IMR-90 (cell line): ENCODE measurements around the gene PPT2. TPM values are rescaled to one million over a fixed set of nuclear protein-coding genes. Genes with fewer than 3 reads are reported as not detected.

ENCODE experiments used
- ATAC-seq: fragments of 200-7000 bp; cut with Tn5 transposase; 2 replicates; pipeline ENCODE4 v1.9.1; 2020; ENCODE audit warnings: low read depth, mild to moderate bottlenecking, moderate library complexity
- BruUV-seq: library from RNA; stranded (reverse); fragments of 400-500 nt; replicated peaks from 2 replicates; lab custom pipeline; 2021; lab: Mats Ljungman, UMichigan
- CTCF ChIA-PET: fragments of 300-600 bp; formaldehyde crosslinking; extraction: SDS; loops from one replicate; lab custom pipeline; 2021; ENCODE audit warnings: antibody characterized with exemption; lab: Yijun Ruan, JAX
- POLR2A ChIA-PET: fragments of 300-600 bp; sonication (Branson Sonifier 250); formaldehyde crosslinking; loops from one replicate; lab custom pipeline; 2022; ENCODE audit warnings: antibody characterized with exemption; ENCODE audit not compliant: unreplicated experiment; lab: Charles Lee
- DNase-seq: peaks from one replicate; pipeline ENCODE4 v3.0.0; 2013
- H2AFZ ChIP-seq: replicated peaks from 2 replicates; pipeline ENCODE3; 2013; ENCODE audit warnings: low read length, mild to moderate bottlenecking; ENCODE audit not compliant: poor library complexity
- H2AK5ac ChIP-seq: 2 replicates; pipeline ENCODE4 v1.6.1; 2013; ENCODE audit warnings: low read depth, low read length, inconsistent platforms
- H2AK9ac ChIP-seq: replicated peaks from 2 replicates; pipeline ENCODE3; 2013; ENCODE audit warnings: mild to moderate bottlenecking, low read depth, low read length, moderate library complexity; ENCODE audit not compliant: poor library complexity
- H2BK120ac ChIP-seq: 2 replicates; pipeline ENCODE4 v1.6.1; 2013; ENCODE audit warnings: low read depth, low read length, inconsistent platforms
- H2BK15ac ChIP-seq: 3 replicates; pipeline ENCODE4 v1.6.1; 2013; ENCODE audit warnings: low read depth, low read length, inconsistent platforms
- H2BK20ac ChIP-seq: 2 replicates; pipeline ENCODE4 v1.6.1; 2013; ENCODE audit warnings: low read depth, mild to moderate bottlenecking, inconsistent platforms, low read length, moderate library complexity
- H2BK5ac ChIP-seq: 2 replicates; pipeline ENCODE4 v1.6.1; 2013; ENCODE audit warnings: mild to moderate bottlenecking, low read depth, low read length, inconsistent platforms; ENCODE audit not compliant: poor library complexity, severe bottlenecking
- H3K14ac ChIP-seq: replicated peaks from 2 replicates; pipeline ENCODE4 v1.6.1; 2013; ENCODE audit warnings: low read depth, low read length, inconsistent platforms
- H3K18ac ChIP-seq: 2 replicates; pipeline ENCODE4 v1.6.1; 2013; ENCODE audit warnings: low read depth, low read length, control low read depth
- H3K23ac ChIP-seq: 2 replicates; pipeline ENCODE4 v1.6.1; 2013; ENCODE audit warnings: low read depth, low read length, inconsistent platforms
- H3K27ac ChIP-seq: 2 replicates; pipeline ENCODE4 v1.5.1; 2013; ENCODE audit warnings: mild to moderate bottlenecking, control low read depth, low read length; ENCODE audit not compliant: insufficient read depth
- H3K27me3 ChIP-seq: 2 replicates; pipeline ENCODE4 v1.6.1; 2013; ENCODE audit warnings: low read length; ENCODE audit not compliant: control insufficient read depth, insufficient read depth
- H3K36me3 ChIP-seq: 2 replicates; pipeline ENCODE4 v1.6.1; 2013; ENCODE audit warnings: low read length, mixed read lengths; ENCODE audit not compliant: control insufficient read depth, insufficient read depth
- H3K4ac ChIP-seq: 2 replicates; pipeline ENCODE4 v1.6.1; 2013; ENCODE audit warnings: low read depth, low read length, inconsistent platforms
- H3K4me1 ChIP-seq: 2 replicates; pipeline ENCODE4 v1.6.1; 2013; ENCODE audit warnings: low read length, mixed read lengths; ENCODE audit not compliant: control insufficient read depth, insufficient read depth
- H3K4me2 ChIP-seq: 2 replicates; pipeline ENCODE4 v1.6.1; 2013; ENCODE audit warnings: low read depth, mild to moderate bottlenecking, control low read depth, low read length, moderate library complexity
- H3K4me3 ChIP-seq: 2 replicates; pipeline ENCODE4 v1.5.1; 2013; ENCODE audit warnings: low read depth, mild to moderate bottlenecking, control low read depth, low read length, moderate library complexity; ENCODE audit not compliant: insufficient read depth
- H3K56ac ChIP-seq: 2 replicates; pipeline ENCODE4 v1.6.1; 2013; ENCODE audit warnings: low read length, inconsistent platforms; ENCODE audit not compliant: insufficient read depth; ENCODE audit errors: extremely low read depth
- H3K79me1 ChIP-seq, 2 experiments: 2 replicates each; pipeline ENCODE4 v1.6.1; 2013; ENCODE audit warnings: low read length in 2 of 2, inconsistent platforms in 1 of 2, low read depth in 1 of 2
- H3K9ac ChIP-seq: 2 replicates; pipeline ENCODE4 v1.6.1; 2013; ENCODE audit warnings: low read depth, low read length, control low read depth
- H3K9me1 ChIP-seq: 2 replicates; pipeline ENCODE4 v1.6.1; 2013; ENCODE audit warnings: low read length, inconsistent platforms; ENCODE audit not compliant: insufficient read depth
- H3K9me3 ChIP-seq: 2 replicates; pipeline ENCODE4 v1.6.1; 2013; ENCODE audit warnings: low read length; ENCODE audit not compliant: control insufficient read depth, insufficient read depth
- H4K20me1 ChIP-seq: 2 replicates; pipeline ENCODE4 v1.6.1; 2013; ENCODE audit warnings: low read length, inconsistent platforms; ENCODE audit not compliant: insufficient read depth
- H4K5ac ChIP-seq: 2 replicates; pipeline ENCODE4 v1.6.1; 2013; ENCODE audit warnings: mild to moderate bottlenecking, low read depth, low read length, control low read depth
- H4K8ac ChIP-seq, 2 experiments: 2 replicates each; pipeline ENCODE4 v1.6.1; 2013; ENCODE audit warnings: low read depth in 2 of 2, low read length in 2 of 2, control low read depth in 1 of 2, inconsistent platforms in 1 of 2
- H4K91ac ChIP-seq: 2 replicates; pipeline ENCODE4 v1.6.1; 2013; ENCODE audit warnings: low read depth, low read length, inconsistent platforms; ENCODE audit not compliant: insufficient read depth
- BHLHE40 ChIP-seq: fragments of 150-350 bp; IDR thresholded peaks from 2 replicates; pipeline ENCODE4 v1.6.1; 2016; ENCODE audit warnings: mild to moderate bottlenecking, low read depth, low read length
- CEBPB ChIP-seq: IDR thresholded peaks from 2 replicates; pipeline ENCODE4 v1.6.1; 2012; ENCODE audit warnings: low read depth, low read length, improper control_type of control experiment
- CHD1 ChIP-seq: IDR thresholded peaks from 2 replicates; pipeline ENCODE4 v1.6.1; 2012; ENCODE audit warnings: low read depth, low read length, improper control_type of control experiment
- CTCF ChIP-seq: conservative IDR thresholded peaks from 2 replicates; pipeline ENCODE4 v1.5.1; 2012; ENCODE audit warnings: mild to moderate bottlenecking, low read depth, low read length, improper control_type of control experiment
- ELK1 ChIP-seq: fragments of 150-350 bp; IDR thresholded peaks from 2 replicates; pipeline ENCODE4 v1.6.1; 2016; ENCODE audit warnings: low read depth, mild to moderate bottlenecking, low read length, moderate library complexity, borderline replicate concordance
- MAFK ChIP-seq: IDR thresholded peaks from 2 replicates; pipeline ENCODE4 v1.6.1; 2012; ENCODE audit warnings: low read depth, low read length, improper control_type of control experiment
- MAZ ChIP-seq: IDR thresholded peaks from 2 replicates; pipeline ENCODE4 v1.6.1; 2012; ENCODE audit warnings: low read depth, mild to moderate bottlenecking, low read length, improper control_type of control experiment, moderate library complexity, borderline replicate concordance
- MXI1 ChIP-seq: IDR thresholded peaks from 2 replicates; pipeline ENCODE4 v1.6.1; 2012; ENCODE audit warnings: low read depth, mild to moderate bottlenecking, low read length, moderate library complexity, borderline replicate concordance
- NFE2L2 ChIP-seq: fragments of 150-350 bp; IDR thresholded peaks from 2 replicates; pipeline ENCODE4 v1.6.1; 2016; ENCODE audit warnings: low read depth, mild to moderate bottlenecking, low read length
- POLR2A ChIP-seq: IDR thresholded peaks from 2 replicates; pipeline ENCODE4 v1.6.1; 2012; ENCODE audit warnings: mild to moderate bottlenecking, low read depth, low read length
- RAD21 ChIP-seq: IDR thresholded peaks from 2 replicates; pipeline ENCODE4 v1.6.1; 2012; ENCODE audit warnings: low read length, improper control_type of control experiment
- RCOR1 ChIP-seq: IDR thresholded peaks from 2 replicates; pipeline ENCODE4 v1.6.1; 2012; ENCODE audit warnings: mild to moderate bottlenecking, low read length, improper control_type of control experiment; ENCODE audit not compliant: insufficient replicate concordance
- RFX5 ChIP-seq: IDR thresholded peaks from 2 replicates; pipeline ENCODE4 v1.8.0; 2012; ENCODE audit warnings: low read depth, mild to moderate bottlenecking, low read length, moderate library complexity
- SMC3 ChIP-seq: fragments of 150-350 bp; IDR thresholded peaks from 2 replicates; pipeline ENCODE4 v1.6.1; 2016; ENCODE audit warnings: low read depth, mild to moderate bottlenecking, antibody characterized with exemption, low read length, moderate library complexity
- WGBS, 2 experiments: methylation state at CpG; one replicate each; pipeline versions ENCODE4 v1.1.5 to v1.1.7; 2013; ENCODE audit warnings: missing lambda C conversion rate in 2 of 2; ENCODE audit not compliant: insufficient read length in 1 of 2; ENCODE audit errors: extremely low coverage in 2 of 2; 5-methylcytosine and 5-hydroxymethylcytosine counted together
- dilution Hi-C: fragments of 300-500 bp; cut with HindIII; formaldehyde crosslinking; loops from one replicate; pipeline ENCODE4 v1.14.3; 2018; ENCODE audit warnings: low sequenced_read_pairs; ENCODE audit not compliant: unreplicated experiment
- in situ Hi-C: fragments of 300-500 bp; cut with MboI; formaldehyde crosslinking; loops from 3 replicates; pipeline ENCODE4 v1.14.3; 2019; ENCODE audit warnings: low sequenced_read_pairs, inconsistent platforms, mixed read lengths
- intact Hi-C: fragments of 100-400 bp; cut with micrococcal nuclease; formaldehyde crosslinking; loops from 2 replicates; pipeline ENCODE4 v1.10.0; 2022
- polyA plus RNA-seq, 3 experiments: library from polyadenylated mRNA; depleted of rRNA; stranded (reverse); fragments of >200 nt; gene quantifications; 2 replicates each; pipeline ENCODE4 v1.2.3, GENCODE V29; 2012; ENCODE audit warnings: low replicate concordance in 1 of 3
- total RNA-seq: library from RNA; depleted of rRNA; stranded (reverse); fragments of >200 nt; gene quantifications from 2 replicates; pipeline ENCODE4 v1.2.3, GENCODE V29; 2012

The PPT2 gene
- total and polyA plus RNA-seq, 2 of the 4 experiments (the other 2 are of a cell fraction): 3.2 to 16.2 TPM

DNA sequence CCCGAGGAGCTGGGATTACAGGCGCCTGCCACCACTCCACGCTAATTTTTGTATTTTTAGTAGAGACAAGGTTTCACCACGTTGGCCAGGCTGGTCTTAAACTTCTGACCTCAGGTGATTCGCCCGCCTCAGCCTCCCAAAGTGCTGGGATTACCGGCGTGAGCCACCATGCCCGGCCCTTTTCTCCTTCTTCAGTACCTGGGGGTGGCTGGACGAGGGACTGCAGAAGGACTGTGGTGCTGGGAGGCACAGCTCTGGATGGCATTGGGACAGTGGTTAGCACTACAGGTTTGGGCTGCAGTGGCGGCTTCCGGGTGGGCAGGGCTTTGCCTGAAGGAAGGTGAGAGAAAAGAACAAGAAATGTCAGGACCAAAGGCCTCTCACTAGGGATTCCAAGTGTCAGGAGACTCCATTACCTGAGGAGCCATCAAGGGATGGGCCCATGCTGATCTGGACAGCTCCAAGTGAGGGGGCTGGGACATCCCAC is 33.3 kb upstream of the PPT2 start:
- Histone ChIP-seq H4K8ac (no peak overlapping the region), H3K27me3 (no peaks in the 10 kb centered on the region), H4K20me1 (no peaks in the 10 kb centered on the region; the same call in 1 of the 2 replicates), H3K4me2 (no peak overlapping the region), H3K14ac (no peak overlapping the region), H2BK120ac (no peak overlapping the region), H3K4ac (no peak overlapping the region), H3K9me1 (no peaks in the 10 kb centered on the region; the same call in 1 of the 2 replicates), H4K5ac (no peak overlapping the region), H3K23ac (no peak overlapping the region), H2BK15ac (no peak overlapping the region), H2AK5ac (no peak overlapping the region), H3K9me3 (no peaks in the 10 kb centered on the region), H2AK9ac (no peak overlapping the region), H2BK20ac (no peak overlapping the region), H2AFZ (no peak overlapping the region), H3K56ac (no peak overlapping the region), H4K91ac (no peak overlapping the region), H3K79me1 (peaks cover 0 to 16% of the 10 kb centered on the region in 2 experiments; a peak in 2 of 4 replicates), H3K9ac (no peak overlapping the region), H3K18ac (no peak overlapping the region), H3K4me1 (peaks cover 3% of the 10 kb centered on the region; the same call in 1 of the 2 replicates), H3K27ac (no peak overlapping the region), H3K36me3 (peaks cover 43% of the 10 kb centered on the region), H3K4me3 (no peak overlapping the region), H2BK5ac (no peak overlapping the region)
- BruUV-seq: no TSS peak
- TF ChIP-seq CEBPB (no peak), CHD1 (no peak), ELK1 (no peak), NFE2L2 (no peak), RAD21 (no peak), POLR2A (no peak), BHLHE40 (no peak), MAFK (no peak), MAZ (no peak), MXI1 (no peak), RFX5 (no peak), RCOR1 (no peak), SMC3 (no peak), CTCF (no peak)
- ChIA-PET POLR2A (no interaction called here), CTCF (no interaction called here)
- DNase-seq: no peak
- no peak for ATAC-seq
- WGBS, 2 experiments: 93% methylated on average over 3 of the region's 12 CpGs; no CpG with 5 or more reads in 1 of the 2 experiments
- dilution Hi-C loops: no loop called here
- in situ Hi-C loops: no loop called here
- intact Hi-C loops: no loop called here
